ENCODE data around the gene COL27A1.

DNA sequence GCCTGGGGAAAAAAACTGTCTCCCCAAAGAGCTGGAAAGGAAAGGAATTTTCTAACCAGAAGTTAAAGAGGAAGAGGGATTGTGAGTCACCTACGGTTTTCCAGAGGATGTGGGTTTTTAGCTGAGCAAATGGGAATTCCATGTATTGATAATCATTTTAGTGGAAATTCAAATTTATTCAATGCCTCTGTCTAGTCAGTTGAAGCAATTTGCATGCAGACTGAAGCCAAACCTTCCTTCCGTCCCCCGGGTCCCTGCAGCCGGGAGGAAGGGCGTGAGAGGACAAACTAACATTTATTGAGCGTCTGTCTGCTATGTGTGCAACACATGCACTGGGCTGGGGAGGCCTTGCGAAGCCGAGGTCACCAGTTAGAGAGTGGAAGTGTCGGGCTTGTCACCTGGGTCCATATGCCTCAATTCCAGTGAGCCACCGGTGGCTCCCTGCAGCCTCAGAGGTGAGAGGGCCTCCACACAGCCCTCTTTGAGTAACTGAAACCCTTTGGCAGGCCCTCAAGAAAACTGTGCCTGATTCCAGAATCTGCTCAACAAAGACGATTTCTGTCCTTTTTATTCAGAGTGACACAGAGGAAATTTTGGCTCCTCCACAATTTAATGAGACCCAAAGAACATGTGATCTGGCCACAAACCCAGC is 70.3 kb downstream of the COL27A1 start:
- TF ChIP-seq CTCF (IDR thresholded peaks at IDR 0.05) = no peak
- no peak for TF ChIP-seq EZH2phosphoT487 (IDR thresholded peaks at IDR 0.05)
